ENCODE measurements around the gene SLC35F3. TPM values are rescaled to one million over a fixed set of nuclear protein-coding genes. Genes with fewer than 3 reads are reported as not detected.
A peak's percentile ranks its signal among the peaks of the same experiment; 100 is the strongest.

SLC35F3 gene
- total and polyA plus RNA-seq, 2 experiments from 2014 or later: 1.0 to 3.2 TPM

- H3K27ac ChIP-seq (ENCODE audit: low read depth): no peak overlapping the region
- H3K36me3 Mint-ChIP-seq (ENCODE audit: low read depth): no peaks in the 10 kb centered on the region
- peak overlapping the region; percentile 58; the same call in 1 of the 2 replicates for H3K4me2 ChIP-seq
- peaks cover 4% of the 10 kb centered on the region; the same call in 1 of the 2 replicates for H3K27me3 ChIP-seq (ENCODE audit: insufficient read depth)
- H3K4me1 ChIP-seq (ENCODE audit: insufficient read depth): no peaks in the 10 kb centered on the region
- peak overlapping the region; percentile 49; the same call in 1 of the 2 replicates for H2AFZ ChIP-seq
- H4K20me1 ChIP-seq (replicated peaks; ENCODE audit: insufficient read depth): no peaks in the 10 kb centered on the region
- H3K36me3 ChIP-seq (ENCODE audit: insufficient read depth): no peaks in the 10 kb centered on the region
- ATAC-seq (no peak), DNase-seq (ENCODE audit: low spot score) (no peak)
- H3K27ac Mint-ChIP-seq: no peak overlapping the region
- peak overlapping the region; percentile 35 for H3K4me3 ChIP-seq
- peaks cover 4% of the 10 kb centered on the region for H3K27me3 Mint-ChIP-seq (ENCODE audit: insufficient read depth, low read depth, poor library complexity)
- H3K79me2 ChIP-seq (replicated peaks; ENCODE audit: insufficient read depth): no peaks in the 10 kb centered on the region
- H3K4me1 Mint-ChIP-seq: peaks cover 10% of the 10 kb centered on the region; the same call in 2 of the 3 replicates
- TF ChIP-seq ETS1 (IDR thresholded peaks at IDR 0.05): no peak
- TF ChIP-seq NANOG (IDR thresholded peaks at IDR 0.05; ENCODE audit: borderline replicate concordance): no peak
- no peak for TF ChIP-seq ZNF114 (CRISPR knock-in tag; IDR thresholded peaks at IDR 0.05)
- TF ChIP-seq POLR2AphosphoS5 (IDR thresholded peaks at IDR 0.05; ENCODE audit: low read depth): no peak
- no peak for TF ChIP-seq CTCF (conservative IDR thresholded peaks at IDR 0.05; ENCODE audit: low read depth in 2 of 2)
- no peak for TF ChIP-seq EZH2 (IDR thresholded peaks at IDR 0.05; ENCODE audit: low read depth, unreplicated experiment)
- no peak for TF ChIP-seq REST (IDR thresholded peaks at IDR 0.05; ENCODE audit: unreplicated experiment)
- no peak for TF ChIP-seq STAT1 (IDR thresholded peaks at IDR 0.05; ENCODE audit: unreplicated experiment)
- TF ChIP-seq EZH2phosphoT487 (IDR thresholded peaks at IDR 0.05; ENCODE audit: unreplicated experiment): no peak
- TF ChIP-seq CREB1 (CRISPR knock-in tag; IDR thresholded peaks at IDR 0.05; ENCODE audit: low read depth): no peak
- TF ChIP-seq ZNF462 (CRISPR knock-in tag; IDR thresholded peaks at IDR 0.05): no peak
- no peaks in the 10 kb centered on the region for H3F3A ChIP-seq (replicated peaks; ENCODE audit: low read depth)
- H3K9me3 Mint-ChIP-seq: no peaks in the 10 kb centered on the region
- peak overlapping the region; percentile 46 for H3K4me3 Mint-ChIP-seq
- H3K9me2 ChIP-seq (ENCODE audit: insufficient read depth): no peaks in the 10 kb centered on the region
Measured at GRCh38 chr1:234325878-234326496, 421.5 kb downstream of the SLC35F3 start.
